Measurements from ENCODE around the gene NRCAM. TPM values are rescaled to one million over a fixed set of nuclear protein-coding genes. Genes with fewer than 3 reads are reported as not detected.

NRCAM gene
- total and polyA plus RNA-seq, 12 donors: 0.08 to 1.3 (median 0.38) TPM

GRCh38 chr7:108203537-108203936, 252.7 kb downstream of the NRCAM start:
- no peak for ATAC-seq
- peaks cover 0 to 13% (median 0%) of the 10 kb centered on the region in 7 donors for H3K27me3 ChIP-seq

GRCh38 chr7:108202743-108203142, 253.5 kb downstream of the NRCAM start:
- DNase-seq (no peak), ATAC-seq (no peak)
- Histone ChIP-seq H3K4me3 (no peak overlapping the region), H3K4me1 (no peaks in the 10 kb centered on the region), H3K27ac (no peak overlapping the region), H3K36me3 (no peaks in the 10 kb centered on the region), H3K27me3 (peaks cover 0 to 13% (median 0%) of the 10 kb centered on the region in 7 donors), H3K9me3 (no peaks in the 10 kb centered on the region)
- TF ChIP-seq CTCF (IDR thresholded peaks at IDR 0.05): no peak
- WGBS, 2 donors: 17 to 22% methylated on average over 4 of the region's 4 CpGs
- intact Hi-C loops (cut with DNase I): loop anchor here in 1 of 10 donors (10.0 kb wide), 1 partner anchor 62 kb away; no protein-coding TSS in a partner anchor

More at GRCh38 chr7:108203537-108203936, 252.7 kb downstream of the NRCAM start:
- 57 to 58% methylated on average over 5 of the region's 5 CpGs for WGBS, 2 donors
- H3K27ac ChIP-seq: no peak overlapping the region
- H3K9me3 ChIP-seq: no peaks in the 10 kb centered on the region
- no peaks in the 10 kb centered on the region for H3K36me3 ChIP-seq
- no peak for DNase-seq
- H3K4me3 ChIP-seq: no peak overlapping the region
- intact Hi-C loops (cut with DNase I): loop anchor here in 1 of 10 donors (10.0 kb wide), 1 partner anchor 61 kb away; no protein-coding TSS in a partner anchor
- no peak for TF ChIP-seq CTCF (IDR thresholded peaks at IDR 0.05)
- no peaks in the 10 kb centered on the region for H3K4me1 ChIP-seq

GRCh38 chr7:108201766-108202165, 254.5 kb downstream of the NRCAM start:
- H3K4me3 ChIP-seq: no peak overlapping the region
- H3K36me3 ChIP-seq: no peaks in the 10 kb centered on the region
- DNase-seq (no peak), ATAC-seq (no peak)
- H3K27me3 ChIP-seq: peaks cover 0 to 13% (median 0%) of the 10 kb centered on the region in 7 donors
- 74 to 75% methylated on average over 2 of the region's 2 CpGs for WGBS, 2 donors
- intact Hi-C loops (cut with DNase I): loop anchor here in 1 of 10 donors (10.0 kb wide), 1 partner anchor 63 kb away; no protein-coding TSS in a partner anchor
- H3K4me1 ChIP-seq: no peaks in the 10 kb centered on the region
- H3K9me3 ChIP-seq: no peaks in the 10 kb centered on the region
- H3K27ac ChIP-seq: no peak overlapping the region
- no peak for TF ChIP-seq CTCF (IDR thresholded peaks at IDR 0.05)

GRCh38 chr7:108200326-108200725, 255.9 kb downstream of the NRCAM start:
- ATAC-seq (no peak), DNase-seq (no peak)
- no peak for TF ChIP-seq CTCF (IDR thresholded peaks at IDR 0.05)
- Histone ChIP-seq H3K9me3 (no peaks in the 10 kb centered on the region), H3K27ac (no peak overlapping the region), H3K36me3 (no peaks in the 10 kb centered on the region), H3K4me3 (no peak overlapping the region), H3K27me3 (peaks cover 0 to 13% (median 0%) of the 10 kb centered on the region in 7 donors), H3K4me1 (no peaks in the 10 kb centered on the region)
- intact Hi-C loops (cut with DNase I): loop anchor here in 1 of 10 donors (10.0 kb wide), 1 partner anchor 64 kb away; no protein-coding TSS in a partner anchor
- 84 to 90% methylated on average over 1 of the region's 1 CpG for WGBS, 2 donors
